HCT116 (cell line): Measurements from ENCODE around the gene TLCD3A.
"Not testable (repeated sequence)": the region's sequence is repeated elsewhere in the genome, so short reads cannot be mapped to it uniquely, and the experiment has no call there.

Source experiments
- JUND ChIP-seq: IDR thresholded peaks from 2 replicates; pipeline ENCODE4 v1.6.1; 2012
- POLR2A ChIP-seq: IDR thresholded peaks from 2 replicates; pipeline ENCODE4 v1.7.0; 2011; ENCODE audit warnings: borderline replicate concordance; ENCODE audit not compliant: insufficient read depth, insufficient read length; ENCODE audit errors: extremely low read depth
- POLR2AphosphoS5 ChIP-seq: IDR thresholded peaks from 2 replicates; pipeline ENCODE4 v1.6.1; 2011; ENCODE audit warnings: mild to moderate bottlenecking, low read depth, low read length, moderate library complexity
- RAD21 ChIP-seq: IDR thresholded peaks from 2 replicates; pipeline ENCODE4 v1.6.1; 2012; ENCODE audit warnings: low read depth, mild to moderate bottlenecking
- SIN3A ChIP-seq: IDR thresholded peaks from 2 replicates; pipeline ENCODE4 v1.6.1; 2012; ENCODE audit warnings: low read depth
- YY1 ChIP-seq: IDR thresholded peaks from 2 replicates; pipeline ENCODE4 v1.6.1; 2011; ENCODE audit warnings: low read length, low read depth, moderate library complexity, mild to moderate bottlenecking; ENCODE audit not compliant: insufficient replicate concordance; ENCODE audit errors: extremely low read depth
- TF ChIP-seq, protein P1 (sequence below), 3 experiments: fragments of 200-600 bp in 1 of 3; sonication (generic) in 1 of 3; IDR thresholded peaks in 2 of 3; conservative IDR thresholded peaks in 1 of 3; 2 replicates each; pipeline ENCODE4 v1.5.1; 2012 to 2017; ENCODE audit warnings: low read depth in 2 of 3, low read length in 2 of 3, antibody characterized with exemption in 1 of 3, borderline replicate concordance in 1 of 3, control low read depth in 1 of 3, mild to moderate bottlenecking in 1 of 3, mixed read lengths in 1 of 3, mixed run types in 1 of 3, moderate library complexity in 1 of 3; ENCODE audit not compliant: insufficient read depth in 1 of 3

DNA sequence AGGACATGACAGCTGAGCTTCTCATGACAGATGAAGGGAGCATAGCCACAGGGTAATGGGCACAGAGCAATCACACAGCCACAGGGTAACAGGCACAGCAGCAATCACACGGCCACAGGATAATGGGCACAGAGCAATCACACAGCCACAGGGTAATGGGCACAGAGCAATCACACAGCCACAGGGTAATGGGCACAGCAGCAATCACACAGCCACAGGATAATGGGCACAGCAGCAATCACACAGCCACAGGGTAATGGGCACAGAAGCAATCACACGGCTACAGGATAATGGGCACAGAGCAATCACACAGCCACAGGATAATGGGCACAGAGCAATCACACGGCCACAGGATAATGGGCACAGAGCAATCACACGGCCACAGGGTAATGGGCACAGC lies 16.2 kb downstream of the TLCD3A start:
- TF ChIP-seq JUND, POLR2AphosphoS5, YY1, SIN3A, RAD21, POLR2A: not testable (repeated sequence)
- TF ChIP-seq, protein P1, sequence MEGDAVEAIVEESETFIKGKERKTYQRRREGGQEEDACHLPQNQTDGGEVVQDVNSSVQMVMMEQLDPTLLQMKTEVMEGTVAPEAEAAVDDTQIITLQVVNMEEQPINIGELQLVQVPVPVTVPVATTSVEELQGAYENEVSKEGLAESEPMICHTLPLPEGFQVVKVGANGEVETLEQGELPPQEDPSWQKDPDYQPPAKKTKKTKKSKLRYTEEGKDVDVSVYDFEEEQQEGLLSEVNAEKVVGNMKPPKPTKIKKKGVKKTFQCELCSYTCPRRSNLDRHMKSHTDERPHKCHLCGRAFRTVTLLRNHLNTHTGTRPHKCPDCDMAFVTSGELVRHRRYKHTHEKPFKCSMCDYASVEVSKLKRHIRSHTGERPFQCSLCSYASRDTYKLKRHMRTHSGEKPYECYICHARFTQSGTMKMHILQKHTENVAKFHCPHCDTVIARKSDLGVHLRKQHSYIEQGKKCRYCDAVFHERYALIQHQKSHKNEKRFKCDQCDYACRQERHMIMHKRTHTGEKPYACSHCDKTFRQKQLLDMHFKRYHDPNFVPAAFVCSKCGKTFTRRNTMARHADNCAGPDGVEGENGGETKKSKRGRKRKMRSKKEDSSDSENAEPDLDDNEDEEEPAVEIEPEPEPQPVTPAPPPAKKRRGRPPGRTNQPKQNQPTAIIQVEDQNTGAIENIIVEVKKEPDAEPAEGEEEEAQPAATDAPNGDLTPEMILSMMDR (IDR thresholded peaks at IDR 0.05 in 2 of 3, conservative IDR thresholded peaks at IDR 0.05 in 1 of 3; ENCODE audit: borderline replicate concordance in 1 of 3, insufficient read depth in 1 of 3, low read depth in 2 of 3, low read length in 2 of 3) = not testable (repeated sequence)
